Stimulated activated CD4-positive, alpha-beta T cell treated with anti-CD3 and anti-CD28 coated beads, Interleukin-4, amount 100 ng/mL, for 1 hour (primary cell): ENCODE data around the gene EEF1AKMT3.
A peak's percentile ranks its signal among the peaks of the same experiment; 100 is the strongest.
"Not testable (repeated sequence)": the region's sequence is repeated elsewhere in the genome, so short reads cannot be mapped to it uniquely, and the experiment has no call there.

Experiments used
- DNase-seq: peaks from one replicate; pipeline ENCODE4 v3.0.0-alpha.2; 2020

EEF1AKMT3 gene

GRCh38 chr12:57766464-57767304 lies 5.7 kb upstream of the EEF1AKMT3 start, which contains the start of gene CYP27B1:
Gene CYP27B1 (minus strand): TSS chr12:57767078. CDS start chr12:57767041, 37 bp downstream.
- DNase-seq: peak; percentile 22

GRCh38 chr12:57767305-57767698 lies 5.1 kb upstream of the EEF1AKMT3 start:
- DNase-seq: no peak

GRCh38 chr12:57767876-57768275 lies 4.5 kb upstream of the EEF1AKMT3 start:
- DNase-seq: no peak

GRCh38 chr12:57769594-57769993 lies 2.8 kb upstream of the EEF1AKMT3 start:
- DNase-seq: no peak

GRCh38 chr12:57770734-57771133 lies 1.7 kb upstream of the EEF1AKMT3 start:
- DNase-seq: no peak

DNA sequence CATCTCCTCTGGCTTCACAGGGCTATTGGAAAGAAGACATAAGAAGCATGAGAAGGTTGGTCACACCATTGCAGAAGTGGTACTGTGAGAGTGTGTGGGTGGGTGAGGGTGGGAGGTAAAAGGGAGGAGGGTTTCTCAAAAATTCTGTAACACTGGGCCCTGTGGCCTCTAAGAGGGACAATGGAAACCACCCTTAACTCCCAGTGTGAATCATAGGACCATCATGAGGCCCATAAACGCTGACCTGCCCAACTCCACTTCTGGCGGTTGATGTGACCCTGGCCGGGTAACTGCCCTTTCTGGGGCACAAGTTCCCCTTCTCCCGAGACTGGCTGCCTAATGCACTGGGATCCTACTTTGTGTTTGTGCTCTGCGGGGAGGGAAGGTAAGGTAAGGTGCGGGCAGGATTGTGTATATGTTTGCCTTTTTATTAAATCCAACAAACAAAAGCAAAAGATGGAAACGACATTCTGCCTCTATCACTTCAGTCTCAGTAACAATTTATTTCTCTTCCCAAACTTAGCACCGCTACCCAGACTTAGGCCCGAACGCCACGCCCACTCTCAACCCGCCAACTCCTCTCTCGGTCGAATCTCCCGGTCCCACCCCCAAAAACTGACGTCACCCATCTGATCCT lies 1.1 kb upstream of the EEF1AKMT3 start:
- DNase-seq: peak; percentile 91

DNA sequence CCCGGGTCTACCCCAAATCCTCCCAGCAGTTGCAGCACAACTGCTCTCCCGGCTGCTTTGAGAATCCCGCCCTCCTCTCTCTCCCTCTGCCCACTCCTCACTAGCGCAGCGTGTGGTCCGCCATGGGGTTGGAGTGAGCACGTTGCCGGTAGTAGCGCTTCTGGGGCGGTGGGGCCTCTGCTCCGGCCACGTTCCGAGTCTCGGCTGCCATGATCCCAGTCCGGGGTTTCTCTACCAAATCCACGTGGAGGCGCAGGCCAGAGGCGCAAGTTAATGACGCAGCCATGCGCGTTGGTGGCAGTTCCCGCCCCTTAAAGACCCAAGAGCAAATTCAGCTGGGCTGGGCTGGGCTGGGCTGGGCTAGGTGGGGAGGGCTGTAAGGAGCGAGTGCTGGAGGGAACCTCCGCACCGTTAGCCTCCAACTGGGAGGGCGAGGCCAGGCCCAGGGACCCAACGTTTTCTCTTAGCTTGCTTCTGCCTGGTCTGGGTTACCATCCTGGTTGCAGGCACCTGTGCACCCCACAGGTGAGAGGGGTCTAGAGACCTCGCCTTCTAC lies 463 bp upstream of the EEF1AKMT3 start, which contains the start of gene METTL1:
METTL1 (minus strand) TSS at position 233 of the 556 bp plus-strand sequence; CDS start at position 211, 22 bp downstream.
- peak; percentile 91 for DNase-seq

- DNase-seq: not testable (repeated sequence)
Measured at GRCh38 chr12:57774634-57775033, 2.2 kb downstream of the EEF1AKMT3 start.

GRCh38 chr12:57775044-57775443 lies 2.6 kb downstream of the EEF1AKMT3 start:
- DNase-seq: no peak

- DNase-seq: no peak
Measured at GRCh38 chr12:57775563-57776246, 3.3 kb downstream of the EEF1AKMT3 start.

GRCh38 chr12:57776247-57776587 lies 3.8 kb downstream of the EEF1AKMT3 start:
- no peak for DNase-seq

- DNase-seq: no peak
Measured at GRCh38 chr12:57777367-57777766, 5.0 kb downstream of the EEF1AKMT3 start.

GRCh38 chr12:57777911-57778310 lies 5.5 kb downstream of the EEF1AKMT3 start:
- no peak for DNase-seq

GRCh38 chr12:57779736-57780135 lies 7.3 kb downstream of the EEF1AKMT3 start:
- no peak for DNase-seq

DNA sequence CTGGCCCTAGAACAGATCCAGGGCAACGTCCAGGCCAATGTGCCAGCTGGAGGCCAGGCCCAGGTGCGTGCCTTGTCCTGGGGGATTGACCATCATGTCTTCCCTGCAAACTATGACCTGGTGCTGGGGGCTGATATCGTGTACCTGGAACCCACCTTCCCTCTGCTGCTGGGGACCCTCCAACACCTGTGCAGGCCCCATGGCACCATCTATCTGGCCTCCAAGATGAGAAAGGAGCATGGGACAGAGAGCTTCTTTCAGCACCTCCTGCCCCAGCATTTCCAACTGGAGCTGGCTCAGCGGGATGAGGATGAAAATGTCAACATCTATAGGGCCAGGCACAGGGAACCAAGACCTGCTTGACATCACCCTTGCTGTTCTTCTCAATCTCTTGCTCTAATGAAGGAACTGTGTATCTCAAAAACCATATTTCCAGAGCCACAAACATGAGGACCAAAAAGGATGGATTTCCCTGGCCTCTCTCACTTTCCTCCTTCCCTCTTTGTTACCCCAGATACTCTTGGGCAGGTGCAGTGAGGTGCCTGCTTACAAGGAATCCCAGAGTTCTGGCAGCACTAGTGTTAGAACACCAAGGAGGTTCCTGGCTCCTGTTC lies 8.0 kb downstream of the EEF1AKMT3 start:
- no peak for DNase-seq

DNA sequence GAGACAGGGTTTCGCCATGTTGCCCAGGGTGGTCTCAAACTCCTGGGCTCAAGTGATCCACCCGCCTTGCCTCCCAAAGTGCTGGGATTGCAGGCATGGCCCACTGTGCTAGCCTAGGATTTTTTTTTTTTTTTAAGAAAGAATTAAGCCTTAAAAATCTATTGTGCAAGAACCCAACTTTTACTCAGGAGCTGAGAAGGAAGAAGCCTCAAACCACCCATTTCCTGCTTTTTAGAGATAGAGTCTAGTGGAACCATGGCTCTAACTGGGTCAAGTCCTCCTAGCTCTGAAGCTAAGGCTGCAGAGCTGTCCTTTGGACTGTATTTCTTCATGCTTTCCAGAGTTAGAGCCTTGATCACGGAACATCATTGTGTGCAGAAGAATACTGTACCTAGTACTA lies 8.8 kb downstream of the EEF1AKMT3 start:
- DNase-seq: no peak

DNA sequence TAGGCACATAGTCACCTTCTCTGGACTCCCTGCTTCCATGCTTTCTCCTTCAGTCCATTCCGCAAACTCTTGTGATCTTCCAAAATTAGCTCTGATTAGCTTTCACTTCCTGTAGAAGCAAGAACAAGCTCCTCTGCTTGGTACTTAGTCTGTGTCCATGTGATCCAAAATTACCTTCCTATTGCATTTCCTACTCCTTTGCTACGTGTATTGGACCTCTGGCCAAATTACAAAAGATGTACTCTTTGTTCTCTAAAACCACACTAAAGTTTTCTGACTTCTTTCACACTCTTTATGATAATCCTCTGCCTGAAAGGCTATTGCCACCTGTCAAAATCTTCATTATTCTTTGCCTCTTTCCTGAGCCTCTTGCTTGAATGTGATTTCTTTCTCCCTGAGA lies 9.4 kb downstream of the EEF1AKMT3 start:
- DNase-seq: no peak

GRCh38 chr12:57782243-57782607 lies 9.8 kb downstream of the EEF1AKMT3 start:
- no peak for DNase-seq

DNA sequence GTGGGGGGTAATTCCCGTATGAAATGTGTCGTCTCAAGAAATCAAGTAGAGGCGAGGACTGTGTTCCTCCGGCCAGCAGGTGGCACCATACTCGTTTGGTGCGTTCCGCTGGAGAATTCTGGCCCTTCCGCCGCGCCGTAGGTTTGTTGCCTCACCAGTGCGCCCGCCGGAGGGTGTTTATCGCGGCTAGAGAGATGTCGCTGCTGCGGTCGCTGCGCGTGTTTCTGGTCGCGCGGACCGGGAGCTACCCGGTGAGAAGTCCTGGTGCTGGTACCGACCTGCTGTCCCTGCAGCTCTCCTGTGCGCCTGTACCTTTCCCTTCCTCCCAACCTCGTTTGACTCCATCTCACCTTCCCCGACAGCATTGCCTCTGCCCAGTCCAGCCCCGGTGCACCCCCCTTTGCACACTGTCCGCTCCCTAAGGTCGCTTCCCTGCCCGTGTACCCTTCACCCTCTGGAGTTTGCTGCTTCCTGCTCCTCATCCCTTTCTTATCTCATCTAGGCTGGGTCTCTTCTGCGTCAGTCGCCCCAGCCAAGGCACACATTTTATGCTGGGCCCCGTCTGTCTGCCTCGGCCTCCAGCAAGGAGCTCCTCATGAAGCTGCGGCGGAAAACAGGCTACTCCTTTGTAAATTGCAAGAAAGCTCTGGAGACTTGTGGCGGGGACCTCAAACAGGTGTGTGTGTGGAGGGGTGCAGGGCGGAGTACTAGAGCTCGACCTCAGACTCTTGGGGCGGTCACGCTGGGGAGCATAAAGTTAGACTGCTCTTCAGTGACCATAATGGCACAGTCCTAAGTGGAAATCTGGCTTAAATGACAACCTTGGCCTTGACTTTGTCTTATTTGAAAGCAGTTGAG lies 10.4 kb downstream of the EEF1AKMT3 start, which contains the start of gene TSFM:
TSFM (plus strand) TSS at position 180 of the 858 bp plus-strand sequence; CDS start at position 195, 15 bp downstream.
- peak; percentile 99 for DNase-seq

- DNase-seq: no peak
Measured at GRCh38 chr12:57783466-57783801, 11.0 kb downstream of the EEF1AKMT3 start.

GRCh38 chr12:57783861-57784260 lies 11.4 kb downstream of the EEF1AKMT3 start:
- DNase-seq: no peak

GRCh38 chr12:57793920-57794319 lies 21.5 kb downstream of the EEF1AKMT3 start:
- DNase-seq: no peak
